Measurements from ENCODE around the gene UVRAG.

Gene UVRAG

DNA sequence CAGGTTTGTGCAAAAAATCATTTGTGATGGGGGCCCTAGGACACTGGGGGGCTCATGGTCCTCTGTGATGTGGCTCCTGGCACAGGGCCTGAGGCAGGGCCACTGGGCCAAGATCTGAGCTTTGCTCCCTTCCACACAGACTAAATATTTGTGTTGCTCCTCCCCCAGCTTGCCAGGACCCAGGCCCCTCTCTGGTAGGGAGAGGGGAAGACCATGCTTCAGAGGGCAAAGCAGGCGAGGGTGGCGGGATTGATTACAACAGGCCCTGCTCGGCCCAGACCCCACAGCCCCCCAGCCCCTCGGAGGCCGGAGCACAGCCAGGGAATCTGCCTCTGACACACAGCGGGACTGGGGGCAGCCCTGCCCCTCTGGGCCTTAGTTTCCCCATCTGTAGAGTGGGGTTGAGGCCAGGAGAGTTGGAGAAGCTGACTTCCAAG lies 362.3 kb downstream of the UVRAG start:
- in situ Hi-C loops (cut with MboI; ENCODE audit: low sequenced_read_pairs) = no loop called here

DNA sequence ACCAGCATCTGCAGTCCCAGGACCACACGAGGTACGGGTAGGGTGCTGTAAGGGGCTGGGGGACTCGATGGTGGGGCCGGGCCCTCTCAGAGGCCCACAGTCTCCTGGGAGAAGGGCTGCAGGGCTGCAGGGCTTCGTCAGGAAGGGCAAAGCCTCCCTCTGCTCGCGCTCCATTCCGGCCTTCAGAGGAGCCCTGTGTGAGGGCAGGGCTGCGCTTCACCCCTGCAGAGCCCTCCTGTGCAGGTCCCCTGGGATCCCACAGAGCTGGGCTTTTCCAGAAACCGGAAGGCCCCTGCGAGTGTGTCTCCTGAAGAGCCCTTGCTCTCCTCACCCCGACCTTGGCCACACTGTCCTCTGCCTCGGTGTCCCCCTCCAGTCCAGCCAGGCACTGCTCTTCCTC lies 364.1 kb downstream of the UVRAG start:
- in situ Hi-C loops (cut with MboI; ENCODE audit: low sequenced_read_pairs) = no loop called here

DNA sequence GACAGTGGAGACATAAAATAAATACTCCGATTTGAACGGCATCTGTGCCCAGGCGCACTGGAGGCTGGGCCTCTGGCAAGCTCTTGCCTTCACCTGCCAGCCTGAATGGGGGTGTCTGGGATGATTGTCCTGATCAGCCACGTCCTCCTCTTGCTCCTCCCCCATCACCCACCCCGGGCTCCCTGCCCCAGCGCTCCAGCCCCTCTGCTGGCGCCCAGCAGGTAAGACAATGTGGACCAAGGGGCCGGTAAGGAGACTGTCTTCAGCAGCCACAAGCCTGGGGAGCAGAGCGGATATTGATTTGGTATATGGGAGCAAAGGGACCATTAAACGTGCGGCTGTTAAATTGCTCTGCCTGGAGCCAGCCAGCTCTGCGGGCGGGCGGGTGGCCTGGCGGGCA lies 366.4 kb downstream of the UVRAG start:
- in situ Hi-C loops (cut with MboI; ENCODE audit: low sequenced_read_pairs) = no loop called here

DNA sequence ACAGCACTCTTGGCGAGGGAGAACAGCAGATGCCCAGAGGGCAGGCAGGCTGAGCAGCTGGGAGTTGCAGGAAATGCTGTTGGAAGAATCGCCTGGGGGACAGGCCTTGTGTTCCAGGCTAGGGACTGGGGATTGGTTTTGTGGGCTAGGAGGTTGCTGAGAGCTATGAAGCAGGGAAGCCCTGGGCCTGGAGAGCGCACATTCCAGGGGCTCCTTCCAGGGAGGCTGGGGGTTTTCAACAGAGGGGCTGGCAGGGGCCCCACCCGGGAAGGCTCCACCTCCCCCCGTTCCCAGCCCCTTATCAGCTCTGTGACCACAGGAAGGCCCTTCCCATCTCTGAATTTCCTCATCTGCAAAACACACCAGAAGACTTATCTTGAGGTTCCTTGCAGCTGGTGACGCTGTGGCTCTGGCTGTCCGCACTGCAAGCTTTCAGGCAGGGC lies 369.6 kb downstream of the UVRAG start:
- in situ Hi-C loops (cut with MboI; ENCODE audit: low sequenced_read_pairs) = no loop called here

DNA sequence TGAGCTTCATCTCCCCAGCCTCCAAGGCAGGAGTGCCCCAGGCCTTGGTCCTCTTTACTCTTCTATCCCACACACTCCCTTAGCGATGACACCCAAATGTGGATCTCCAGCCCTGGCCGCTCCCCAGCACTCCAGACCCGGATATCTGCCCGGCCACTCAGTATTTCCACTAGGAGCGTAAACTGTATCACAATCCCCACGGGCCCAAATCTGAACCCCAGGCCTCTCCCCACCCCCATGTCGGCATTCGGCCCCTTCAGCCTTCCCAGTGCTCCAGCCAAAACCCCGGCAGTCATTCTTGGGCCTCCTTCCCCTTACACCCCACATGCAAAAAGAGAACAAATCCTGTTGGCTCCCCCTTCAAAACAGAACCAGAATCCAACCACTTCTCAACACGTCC lies 370.5 kb downstream of the UVRAG start:
- in situ Hi-C loops (cut with MboI; ENCODE audit: low sequenced_read_pairs) = no loop called here

DNA sequence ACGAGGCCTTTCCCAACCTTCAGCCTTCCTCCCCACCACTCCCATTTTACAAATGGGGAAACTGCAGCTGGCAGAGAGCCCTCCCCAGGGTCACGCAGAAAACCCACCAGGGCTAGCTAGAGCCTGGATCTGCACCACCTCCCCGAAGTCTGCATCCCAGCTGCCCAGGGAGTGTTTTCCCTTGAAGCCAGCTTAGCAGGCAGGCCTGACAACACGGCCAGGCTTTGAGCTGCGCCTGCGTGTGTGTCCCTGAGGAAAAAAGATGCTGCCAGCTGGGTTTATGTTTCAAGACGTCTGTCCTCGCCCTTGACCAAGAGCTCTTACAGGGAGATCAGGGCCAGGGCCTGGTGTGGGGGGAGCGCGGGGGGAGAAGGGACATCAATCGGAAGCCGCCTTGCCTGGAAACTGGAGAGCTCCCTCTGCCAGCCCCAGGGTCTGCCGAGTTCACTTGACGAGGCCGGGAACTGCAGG lies 371.0 kb downstream of the UVRAG start:
- in situ Hi-C loops (cut with MboI; ENCODE audit: low sequenced_read_pairs) = no loop called here

DNA sequence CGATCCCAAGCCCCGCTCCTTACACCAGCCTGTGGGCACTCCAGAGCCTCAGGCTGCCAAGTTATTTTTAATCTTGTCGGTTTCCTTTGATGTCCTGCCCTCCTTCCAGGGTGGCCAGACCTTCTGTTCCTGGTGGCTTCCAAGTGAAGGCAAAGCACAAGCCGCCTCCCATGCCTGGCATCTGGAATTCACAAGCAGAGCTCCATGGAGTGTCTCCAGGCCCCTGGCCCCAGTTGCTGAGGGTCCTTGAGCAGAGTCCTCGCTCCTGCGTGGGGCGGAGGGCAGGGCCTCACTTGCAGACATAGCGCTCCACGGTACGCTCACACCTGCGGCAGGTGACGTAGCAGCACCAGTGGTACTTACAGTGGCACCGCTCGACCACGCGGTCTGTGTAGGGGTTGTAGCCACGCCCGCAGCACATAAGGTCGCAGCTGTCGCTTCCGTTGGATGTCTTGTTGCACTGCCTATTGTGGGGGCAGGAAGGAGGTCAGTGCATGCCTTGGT lies 371.8 kb downstream of the UVRAG start:
- in situ Hi-C loops (cut with MboI; ENCODE audit: low sequenced_read_pairs) = no loop called here

DNA sequence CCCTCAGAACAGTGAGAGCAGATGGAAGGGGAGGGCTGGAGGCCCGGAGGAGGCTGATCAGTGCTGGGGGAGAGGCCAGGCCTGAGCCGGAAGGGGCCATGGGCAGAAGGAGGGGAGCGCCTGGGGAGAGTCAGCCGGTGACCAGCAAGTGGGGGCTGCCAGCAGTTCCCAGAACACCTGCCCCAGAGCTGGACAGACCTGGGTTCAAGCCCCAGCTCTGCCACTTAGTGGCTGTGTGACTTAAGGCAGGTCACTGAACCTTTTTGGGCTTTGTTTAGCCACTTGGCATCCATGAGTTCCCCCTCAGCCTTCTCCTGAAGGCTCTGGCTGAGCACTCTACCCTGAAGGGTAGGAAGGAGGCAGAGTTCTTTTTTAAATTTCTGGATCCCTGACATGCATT lies 373.9 kb downstream of the UVRAG start:
- in situ Hi-C loops (cut with MboI; ENCODE audit: low sequenced_read_pairs) = no loop called here

DNA sequence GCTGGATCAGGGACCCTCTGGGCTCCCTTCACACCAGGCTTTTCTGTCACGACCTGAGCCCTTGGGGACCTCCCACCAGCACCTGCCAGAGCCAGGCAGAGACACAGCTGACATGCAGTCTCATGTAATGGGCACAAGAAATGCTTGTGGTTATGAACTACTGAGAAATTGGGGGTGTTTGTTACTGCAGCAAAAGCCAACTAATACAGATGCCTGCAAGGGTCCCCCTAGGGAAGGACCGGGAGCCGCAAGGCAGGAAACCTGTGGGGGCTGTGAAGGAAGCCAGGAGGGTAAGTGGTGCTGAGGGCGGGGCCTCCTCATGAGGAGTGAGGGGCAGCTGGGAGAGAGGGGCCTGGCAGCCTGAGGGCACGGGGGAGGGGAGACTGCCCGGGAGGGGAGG lies 374.7 kb downstream of the UVRAG start:
- in situ Hi-C loops (cut with MboI; ENCODE audit: low sequenced_read_pairs) = no loop called here

DNA sequence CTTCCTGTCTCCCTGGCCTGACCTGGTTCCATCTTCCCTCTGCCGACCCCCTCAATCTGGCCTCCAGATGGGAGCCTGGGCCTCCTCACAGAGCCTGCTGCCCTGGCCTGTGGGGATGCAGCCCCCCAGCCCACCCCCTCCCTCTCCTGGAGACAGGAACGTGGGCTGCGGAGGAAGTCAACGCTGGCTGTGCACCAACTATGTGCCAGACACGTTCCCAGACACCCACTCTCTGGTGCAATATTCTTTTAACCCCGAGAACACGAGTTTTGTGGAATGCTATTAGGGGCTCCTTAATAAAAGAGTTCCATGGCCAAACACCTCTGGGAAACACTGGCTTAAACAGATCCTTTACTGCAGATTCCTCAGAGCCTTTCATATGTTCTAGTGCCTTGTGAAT lies 375.4 kb downstream of the UVRAG start:
- in situ Hi-C loops (cut with MboI; ENCODE audit: low sequenced_read_pairs) = no loop called here

Measured in hTERT RPE-1 (cell line).